Gastroesophageal sphincter (tissue), 4 donors: ENCODE results near the gene ZBTB20. TPM values are rescaled to one million over a fixed set of nuclear protein-coding genes. Genes with fewer than 3 reads are reported as not detected.
"Not testable (repeated sequence)": the region's sequence is repeated elsewhere in the genome, so short reads cannot be mapped to it uniquely, and the experiment has no call there.

Experiments
- ATAC-seq: fragments of 150-250 bp; one replicate; pipeline ENCODE4 v1.9.1; 2016; ENCODE audit warnings: mild to moderate bottlenecking, moderate library complexity
- H3K27ac ChIP-seq, 4 donors: fragments of 200-600 bp; sonication (generic) in 3 of 4; 1 replicate in 3 of 4; 2 replicates in 1 of 4; pipeline ENCODE4 v1.5.1; 2016 to 2019
- H3K27me3 ChIP-seq: fragments of 200-600 bp; sonication (generic); one replicate; pipeline ENCODE4 v1.5.1; 2019
- H3K36me3 ChIP-seq, 2 donors: fragments of 200-600 bp; sonication (generic); one replicate each; pipeline ENCODE4 v1.5.1; 2019; ENCODE audit warnings: control low read depth in 1 of 2
- H3K4me1 ChIP-seq, 3 donors: fragments of 200-600 bp; sonication (generic); 1 replicate in 2 of 3; 2 replicates in 1 of 3; pipeline ENCODE4 v1.5.1; 2016 to 2019; ENCODE audit warnings: control low read depth in 2 of 3
- H3K4me3 ChIP-seq, 2 donors: fragments of 200-600 bp; sonication (generic); one replicate each; pipeline ENCODE4 v1.5.1; 2019; ENCODE audit warnings: mild to moderate bottlenecking in 1 of 2, moderate library complexity in 1 of 2
- H3K9me3 ChIP-seq, 3 donors: fragments of 200-600 bp; sonication (generic); one replicate each; pipeline ENCODE4 v1.5.1; 2017 to 2019; ENCODE audit warnings: control low read depth in 2 of 3
- EP300 ChIP-seq: sonication (generic); formaldehyde crosslinking; IDR thresholded peaks from one replicate; pipeline ENCODE4 v1.6.1; 2017; ENCODE audit warnings: antibody characterized with exemption, mild to moderate bottlenecking
- POLR2A ChIP-seq, 2 donors: fragments of 450-650 bp; IDR thresholded peaks; one replicate each; pipeline ENCODE4 v1.6.1; 2017; ENCODE audit warnings: antibody characterized with exemption in 2 of 2, mild to moderate bottlenecking in 2 of 2, moderate library complexity in 1 of 2
- POLR2AphosphoS5 ChIP-seq: sonication (generic); formaldehyde crosslinking; IDR thresholded peaks from one replicate; pipeline ENCODE4 v1.6.1; 2017; ENCODE audit warnings: antibody characterized with exemption
- WGBS, 2 donors: methylation state at CpG; one replicate each; pipeline ENCODE4 v1.1.5; 2018; ENCODE audit warnings: low coverage in 1 of 2; 5-methylcytosine and 5-hydroxymethylcytosine counted together
- total RNA-seq, 4 donors: library from RNA; depleted of rRNA; stranded (reverse); fragments of >200 nt; gene quantifications; one replicate each; pipeline ENCODE4 v1.1.0, GENCODE V29; 2016
- TF ChIP-seq, protein P1 (sequence below), 4 experiments: fragments of 200-600 bp in 2 of 4; fragments of 450-650 bp in 2 of 4; sonication (generic) in 1 of 4; IDR thresholded peaks; one replicate each; pipeline ENCODE4 v1.5.1; 2017 to 2019; ENCODE audit warnings: antibody characterized with exemption in 4 of 4, mild to moderate bottlenecking in 2 of 4, moderate library complexity in 2 of 4

Gene ZBTB20
- total RNA-seq, 4 donors from 2014 or later = 53.1 to 113 (median 98.4) TPM

DNA sequence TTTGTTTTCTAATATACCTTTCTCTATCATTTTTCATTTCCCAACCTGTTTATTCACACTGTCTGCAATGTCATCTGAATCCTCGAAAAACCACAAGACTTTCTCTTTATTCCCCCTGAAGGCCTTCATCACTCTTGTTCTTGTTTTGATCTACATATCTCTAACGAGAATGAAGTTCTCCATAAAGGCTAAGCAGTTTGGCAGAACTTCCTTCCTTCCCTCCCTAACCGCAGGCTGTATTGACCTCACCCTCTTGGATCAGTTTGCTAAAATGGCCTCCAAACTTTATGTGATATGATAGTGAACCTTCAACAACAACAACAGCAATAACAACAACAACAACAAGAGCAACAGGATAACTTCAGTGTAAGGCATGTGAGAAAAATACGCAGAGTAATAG is 460.5 kb downstream of the ZBTB20 start:
- H3K36me3 ChIP-seq = no peaks in the 10 kb centered on the region
- no peak for ATAC-seq
- no peaks in the 10 kb centered on the region for H3K9me3 ChIP-seq
- H3K27ac ChIP-seq = peak overlapping the region in 1 of 4 donors; percentile 22
- H3K27me3 ChIP-seq = no peaks in the 10 kb centered on the region
- WGBS, 2 donors = 26 to 84% methylated on average over 3 to 4 of the region's 4 CpGs
- H3K4me3 ChIP-seq = no peak overlapping the region
- TF ChIP-seq POLR2A (IDR thresholded peaks at IDR 0.05) (no peak), EP300 (no peak), POLR2AphosphoS5 (no peak)
- TF ChIP-seq, protein P1, sequence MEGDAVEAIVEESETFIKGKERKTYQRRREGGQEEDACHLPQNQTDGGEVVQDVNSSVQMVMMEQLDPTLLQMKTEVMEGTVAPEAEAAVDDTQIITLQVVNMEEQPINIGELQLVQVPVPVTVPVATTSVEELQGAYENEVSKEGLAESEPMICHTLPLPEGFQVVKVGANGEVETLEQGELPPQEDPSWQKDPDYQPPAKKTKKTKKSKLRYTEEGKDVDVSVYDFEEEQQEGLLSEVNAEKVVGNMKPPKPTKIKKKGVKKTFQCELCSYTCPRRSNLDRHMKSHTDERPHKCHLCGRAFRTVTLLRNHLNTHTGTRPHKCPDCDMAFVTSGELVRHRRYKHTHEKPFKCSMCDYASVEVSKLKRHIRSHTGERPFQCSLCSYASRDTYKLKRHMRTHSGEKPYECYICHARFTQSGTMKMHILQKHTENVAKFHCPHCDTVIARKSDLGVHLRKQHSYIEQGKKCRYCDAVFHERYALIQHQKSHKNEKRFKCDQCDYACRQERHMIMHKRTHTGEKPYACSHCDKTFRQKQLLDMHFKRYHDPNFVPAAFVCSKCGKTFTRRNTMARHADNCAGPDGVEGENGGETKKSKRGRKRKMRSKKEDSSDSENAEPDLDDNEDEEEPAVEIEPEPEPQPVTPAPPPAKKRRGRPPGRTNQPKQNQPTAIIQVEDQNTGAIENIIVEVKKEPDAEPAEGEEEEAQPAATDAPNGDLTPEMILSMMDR (IDR thresholded peaks at IDR 0.05) = no peak
- peaks cover 0 to 12% (median 0%) of the 10 kb centered on the region in 3 donors for H3K4me1 ChIP-seq

DNA sequence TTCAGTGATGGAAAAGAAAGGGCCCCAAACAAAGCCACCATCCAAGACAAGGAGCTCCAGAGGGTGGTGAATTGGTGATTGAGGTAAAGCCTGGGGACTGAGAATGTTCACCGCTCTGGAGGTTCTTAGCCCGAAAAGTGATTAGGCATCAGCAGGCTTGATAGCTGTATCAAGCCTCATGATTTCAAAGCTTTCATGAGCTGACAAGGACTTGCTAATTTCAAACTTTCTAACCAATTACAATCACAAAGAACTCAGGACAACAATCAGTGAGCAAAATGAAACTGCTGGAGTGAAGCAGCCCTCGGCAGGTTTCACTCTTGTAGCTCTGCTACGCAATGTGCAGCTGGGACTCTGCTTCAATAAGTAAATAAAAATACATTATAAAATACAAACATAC is 461.9 kb downstream of the ZBTB20 start:
- ATAC-seq = no peak
- H3K27ac ChIP-seq = peak overlapping the region in 1 of 4 donors; percentile 25

DNA sequence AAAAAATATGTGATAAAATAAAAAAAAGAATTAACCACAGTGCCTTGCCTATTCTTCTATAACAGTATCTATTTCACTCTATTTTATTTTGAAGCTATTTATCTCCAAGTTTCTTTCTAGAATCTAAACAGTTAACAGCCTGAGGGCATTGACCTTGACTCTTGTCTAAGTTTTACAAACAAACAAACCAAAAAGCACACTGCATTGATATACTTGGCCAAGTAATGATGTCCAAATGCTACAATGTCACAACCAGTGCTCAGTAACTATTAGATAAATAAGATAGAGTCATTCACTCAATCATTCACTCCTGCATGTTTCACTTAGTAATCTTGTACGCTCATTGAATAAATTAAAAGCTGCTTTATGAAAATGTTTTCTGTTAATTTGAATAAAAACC is 466.8 kb downstream of the ZBTB20 start:
- H3K4me3 ChIP-seq = no peak overlapping the region
- H3K36me3 ChIP-seq = no peaks in the 10 kb centered on the region
- H3K27ac ChIP-seq = no peak overlapping the region
- H3K9me3 ChIP-seq = no peaks in the 10 kb centered on the region
- peaks cover 0 to 2% (median 0%) of the 10 kb centered on the region in 3 donors for H3K4me1 ChIP-seq
- TF ChIP-seq POLR2AphosphoS5 (no peak), POLR2A (IDR thresholded peaks at IDR 0.05) (no peak), EP300 (no peak)
- TF ChIP-seq, protein P1 (IDR thresholded peaks at IDR 0.05) = no peak
- no peaks in the 10 kb centered on the region for H3K27me3 ChIP-seq
- WGBS, 2 donors = 87 to 100% methylated on average over 1 of the region's 1 CpG
- no peak for ATAC-seq

More for the DNA sequence above, 461.9 kb downstream of the ZBTB20 start:
- Histone ChIP-seq H3K9me3 (no peaks in the 10 kb centered on the region), H3K4me3 (no peak overlapping the region), H3K36me3 (no peaks in the 10 kb centered on the region), H3K27me3 (no peaks in the 10 kb centered on the region), H3K4me1 (peaks cover 0 to 12% (median 0%) of the 10 kb centered on the region in 3 donors)
- WGBS, 2 donors = 74 to 78% methylated on average over 3 of the region's 4 CpGs
- no peak for TF ChIP-seq POLR2A (IDR thresholded peaks at IDR 0.05)
- no peak for TF ChIP-seq POLR2AphosphoS5
- no peak for TF ChIP-seq EP300
- TF ChIP-seq, protein P1 (IDR thresholded peaks at IDR 0.05) = no peak

DNA sequence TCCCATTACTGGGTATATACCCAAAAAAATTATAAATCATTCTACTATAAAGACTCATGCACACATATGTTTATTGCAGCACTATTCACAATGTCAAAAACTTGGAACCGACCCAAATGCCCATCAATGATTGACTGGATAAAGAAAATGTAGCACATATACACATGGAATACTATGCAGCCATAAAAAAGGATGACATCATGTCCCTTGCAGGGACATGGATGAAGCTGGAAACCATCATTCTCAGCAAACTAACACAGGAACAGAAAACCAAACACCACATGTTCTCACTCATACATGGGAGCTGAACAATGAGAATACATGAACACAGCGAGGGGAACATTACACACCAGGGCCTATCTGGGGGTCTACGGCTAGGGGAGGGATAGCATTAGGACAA is 467.3 kb downstream of the ZBTB20 start:
- not testable (repeated sequence) for H3K27ac ChIP-seq, ATAC-seq, H3K36me3 ChIP-seq, H3K9me3 ChIP-seq, H3K4me3 ChIP-seq, H3K27me3 ChIP-seq, H3K4me1 ChIP-seq
- 93 to 95% methylated on average over 3 of the region's 3 CpGs for WGBS, 2 donors

DNA sequence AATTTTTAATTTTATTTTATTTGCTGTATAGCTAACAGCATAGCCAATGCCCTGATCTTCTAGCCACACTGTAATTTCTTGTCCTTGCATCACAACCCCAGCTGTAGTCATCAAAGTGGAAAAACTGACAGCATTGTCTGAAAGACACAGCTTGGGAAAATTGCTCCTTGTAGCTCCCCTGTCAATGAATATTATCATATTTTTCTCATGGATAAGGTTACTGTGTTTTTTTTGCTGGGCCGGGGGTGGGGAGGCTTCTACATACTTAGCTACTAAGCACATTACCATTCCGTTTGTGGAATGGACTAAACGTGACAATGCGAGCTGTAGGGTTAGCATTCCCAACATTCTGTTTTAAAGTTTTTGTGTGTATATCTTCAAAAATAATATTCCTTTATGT is 472.0 kb downstream of the ZBTB20 start:
- Histone ChIP-seq H3K4me3 (no peak overlapping the region), H3K36me3 (no peaks in the 10 kb centered on the region), H3K9me3 (no peaks in the 10 kb centered on the region), H3K27ac (no peak overlapping the region), H3K27me3 (no peaks in the 10 kb centered on the region), H3K4me1 (no peaks in the 10 kb centered on the region)
- WGBS, 2 donors = 56 to 96% methylated on average over 3 of the region's 4 CpGs
- ATAC-seq = no peak
- TF ChIP-seq EP300 (no peak), POLR2AphosphoS5 (no peak), POLR2A (IDR thresholded peaks at IDR 0.05) (no peak)
- TF ChIP-seq, protein P1 (IDR thresholded peaks at IDR 0.05) = no peak

DNA sequence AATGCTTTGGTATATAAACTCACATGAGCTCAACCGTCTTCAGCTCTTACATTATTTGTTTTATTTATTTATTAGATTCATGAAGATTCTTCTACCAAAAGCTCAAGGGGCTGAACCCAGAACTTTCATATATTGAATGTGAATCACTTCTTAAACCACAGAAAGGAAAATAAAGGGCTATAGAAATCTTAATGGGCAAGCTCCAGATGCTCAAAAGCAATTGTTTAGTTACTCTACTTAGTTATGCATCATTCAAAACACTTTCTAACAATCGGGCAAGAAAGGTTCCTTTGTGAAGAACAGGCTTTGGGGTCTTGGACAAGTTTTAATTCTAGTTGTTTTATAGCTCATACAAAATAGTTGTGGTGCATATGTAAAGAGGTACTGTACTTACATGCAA is 473.1 kb downstream of the ZBTB20 start:
- Histone ChIP-seq H3K4me3 (no peak overlapping the region), H3K27me3 (no peaks in the 10 kb centered on the region), H3K4me1 (no peaks in the 10 kb centered on the region), H3K36me3 (no peaks in the 10 kb centered on the region), H3K27ac (no peak overlapping the region), H3K9me3 (no peaks in the 10 kb centered on the region)
- ATAC-seq = no peak
- 65 to 77% methylated on average over 2 of the region's 2 CpGs for WGBS, 2 donors
- TF ChIP-seq, protein P1 (IDR thresholded peaks at IDR 0.05) = no peak
- TF ChIP-seq POLR2AphosphoS5 (no peak), EP300 (no peak), POLR2A (IDR thresholded peaks at IDR 0.05) (no peak)
